HG03342 (cell line): ENCODE data around the gene RASGRP2.

Experiments
- ATAC-seq: cut with Tn5 transposase; IDR thresholded peaks from one replicate; pipeline ENCODE4 v1.9.1; 2021; ENCODE audit warnings: mild to moderate bottlenecking, moderate library complexity; ENCODE audit not compliant: unreplicated experiment

Gene RASGRP2

GRCh38 chr11:64757549-64758329 is 13.8 kb upstream of the RASGRP2 start:
- ATAC-seq, result no peak

GRCh38 chr11:64755681-64756361 is 11.9 kb upstream of the RASGRP2 start:
- ATAC-seq, result no peak

GRCh38 chr11:64754919-64755662 is 11.1 kb upstream of the RASGRP2 start:
- ATAC-seq, result no peak

GRCh38 chr11:64754124-64754918 is 10.4 kb upstream of the RASGRP2 start:
- no peak for ATAC-seq

DNA sequence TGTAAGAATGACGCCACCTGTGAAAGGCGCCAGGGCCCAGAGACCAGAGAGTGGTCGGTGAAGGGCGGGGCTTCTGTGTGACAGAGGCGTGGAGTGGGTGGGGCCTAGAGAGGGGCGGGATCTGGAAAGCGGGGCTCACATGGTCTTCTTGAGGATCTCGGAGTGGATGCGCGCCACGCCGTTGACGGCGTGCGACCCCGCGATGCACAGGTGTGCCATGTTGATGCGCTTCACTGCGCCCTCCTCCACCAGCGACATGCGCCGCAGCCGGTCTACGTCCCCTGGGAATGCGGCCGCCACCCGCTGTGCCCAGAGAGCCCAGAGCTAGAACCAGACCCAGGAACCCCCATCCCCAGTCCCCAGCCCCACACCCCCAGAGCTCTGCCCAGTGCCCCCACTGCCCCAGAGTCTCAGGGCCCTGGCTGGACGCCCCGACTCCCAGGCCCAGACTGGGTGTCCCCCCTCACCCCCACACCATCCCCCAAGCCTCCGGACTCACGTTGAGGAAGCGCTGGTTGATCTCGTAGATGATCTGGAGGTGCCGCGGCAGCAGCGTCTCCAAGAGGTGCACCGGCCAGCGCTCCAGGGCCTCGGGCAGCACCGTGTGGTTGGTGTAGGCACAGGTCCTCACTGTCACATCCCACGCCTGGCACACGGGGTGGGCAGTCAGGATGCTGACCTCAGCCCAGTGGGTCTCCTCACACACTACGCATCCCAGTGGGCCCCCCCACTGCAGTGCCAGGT is 9.6 kb upstream of the RASGRP2 start:
- no peak for ATAC-seq

GRCh38 chr11:64753019-64753379 is 9.1 kb upstream of the RASGRP2 start:
- ATAC-seq, result no peak

DNA sequence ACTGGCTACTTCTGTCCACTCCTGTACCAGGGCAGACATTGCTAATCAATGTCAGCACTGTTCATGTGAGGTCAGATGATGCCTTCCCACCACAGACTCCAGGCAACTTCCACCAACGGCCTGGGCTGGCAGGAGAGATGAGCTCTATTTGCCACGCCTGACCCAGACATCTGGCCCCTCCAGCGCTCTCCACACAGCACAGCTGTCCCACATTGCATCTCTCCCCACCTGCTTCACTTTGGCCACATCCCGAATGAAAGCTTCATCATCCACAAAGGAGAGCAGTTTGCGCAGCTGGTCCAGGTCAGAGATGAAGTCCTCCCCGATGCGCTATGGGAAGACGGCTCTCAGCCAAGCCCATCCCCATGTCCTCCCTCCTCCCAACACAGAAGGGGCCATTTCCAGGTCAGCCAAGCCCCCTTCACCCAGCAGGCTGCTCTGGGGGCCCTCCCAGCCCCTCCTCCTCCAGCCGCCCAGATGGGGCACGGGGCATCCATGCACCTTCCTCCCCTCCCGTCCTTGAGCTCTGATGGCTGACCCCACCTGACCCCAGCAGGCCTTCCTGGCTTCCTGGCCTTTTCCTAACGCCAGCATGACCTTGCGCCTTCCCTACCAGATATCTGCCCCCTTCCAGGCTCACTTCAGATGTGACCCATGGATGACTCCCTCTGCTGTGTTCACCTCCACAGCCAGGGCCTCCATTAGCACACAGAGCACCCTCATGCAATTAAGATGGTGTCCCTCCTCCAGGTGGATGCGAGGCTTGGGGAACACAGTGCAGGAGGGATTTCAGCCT is 8.4 kb upstream of the RASGRP2 start:
- no peak for ATAC-seq

DNA sequence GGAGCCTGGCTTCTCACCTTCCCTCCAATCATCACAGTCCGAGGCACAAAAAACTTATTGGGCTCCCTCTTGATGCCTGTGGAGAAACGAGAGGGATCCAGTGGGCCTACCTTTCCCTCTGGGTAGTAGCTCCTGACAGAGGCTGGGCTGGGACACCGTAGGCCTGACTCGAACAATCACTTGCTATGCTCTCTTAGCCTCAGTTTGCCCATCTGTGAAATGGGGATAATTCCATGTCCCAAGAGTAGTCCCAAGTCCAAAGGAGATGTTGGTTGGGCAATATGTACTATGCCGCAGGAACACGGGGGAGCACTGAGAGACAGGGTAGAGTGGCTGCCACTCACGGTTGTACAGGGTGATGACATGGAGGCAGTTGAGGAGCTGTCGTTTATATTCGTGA is 7.6 kb upstream of the RASGRP2 start:
- no peak for ATAC-seq

DNA sequence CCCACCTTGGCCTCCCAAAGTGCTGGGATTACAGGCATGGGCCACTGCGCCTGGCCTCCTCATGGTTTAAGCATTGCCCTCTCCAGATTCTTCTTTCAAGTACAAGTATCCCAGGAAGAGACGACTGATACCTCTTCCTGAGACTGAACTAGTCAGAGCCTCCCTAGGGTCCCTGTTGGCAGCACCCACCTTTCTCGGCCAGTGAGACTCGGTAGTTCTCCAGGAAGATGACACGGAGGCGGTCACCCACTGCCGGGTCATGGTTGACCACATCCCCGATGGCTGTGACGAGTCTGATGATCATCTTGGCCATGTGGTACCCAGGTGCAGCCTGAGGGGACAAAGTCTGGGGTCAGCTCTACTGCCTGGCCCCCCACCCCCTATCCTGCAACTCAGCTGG is 7.2 kb upstream of the RASGRP2 start:
- ATAC-seq, result no peak

DNA sequence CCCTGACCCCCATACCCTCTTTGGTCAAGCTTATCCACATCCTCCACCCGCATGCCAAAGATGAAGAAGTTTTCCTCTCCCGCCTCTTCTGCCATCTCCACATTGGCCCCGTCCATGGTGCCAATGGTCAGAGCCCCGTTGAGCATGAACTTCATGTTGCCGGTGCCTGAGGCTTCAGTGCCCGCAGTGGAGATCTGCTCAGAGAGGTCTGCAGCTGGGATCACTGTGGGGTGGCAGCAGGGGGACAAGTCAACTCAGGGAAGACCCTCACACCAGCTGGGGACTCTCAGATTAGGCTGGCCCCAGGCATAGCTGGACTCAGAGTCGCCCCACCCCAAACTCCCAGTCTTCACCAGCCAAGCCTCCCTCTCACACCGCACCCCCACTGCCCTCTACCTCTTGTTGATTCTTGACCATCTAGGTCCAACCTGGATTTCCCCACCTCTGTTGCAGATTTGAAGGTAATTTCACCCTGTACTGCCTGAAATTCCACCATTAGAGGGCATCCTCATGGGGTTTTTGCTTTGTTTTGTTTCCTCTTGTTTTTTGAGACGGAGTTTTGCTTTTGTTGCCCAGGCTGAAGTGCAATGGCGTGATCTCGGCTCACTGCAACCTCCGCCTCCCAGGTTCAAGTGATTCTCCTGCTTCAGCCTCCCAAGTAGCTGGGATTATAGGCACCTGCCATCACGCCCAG is 6.6 kb upstream of the RASGRP2 start:
- no peak for ATAC-seq

GRCh38 chr11:64747961-64748665 is 4.2 kb upstream of the RASGRP2 start:
- ATAC-seq, result no peak

DNA sequence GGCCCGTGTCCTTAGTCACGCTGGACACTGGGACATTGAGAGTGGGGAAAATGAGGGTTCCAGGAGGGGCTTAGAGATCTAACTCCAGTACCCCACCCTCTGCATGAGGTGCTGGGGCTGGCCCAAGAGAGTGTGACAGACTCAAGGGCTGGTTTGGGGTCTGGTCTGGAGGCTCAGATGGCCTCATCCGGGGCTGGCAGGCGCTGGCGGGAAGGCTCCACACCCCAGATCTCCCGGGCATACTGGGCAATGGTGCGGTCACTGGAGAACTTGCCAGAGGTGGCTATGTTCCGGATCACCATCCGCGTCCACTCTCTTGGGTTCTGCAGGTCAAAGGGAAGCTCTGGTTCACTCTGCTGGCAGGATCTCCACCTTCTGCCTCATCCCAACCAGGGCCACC is 2.5 kb upstream of the RASGRP2 start:
- ATAC-seq, result no peak

- no peak for ATAC-seq
Measured at GRCh38 chr11:64745521-64746328, 1.8 kb upstream of the RASGRP2 start.

GRCh38 chr11:64745189-64745520 is 1.2 kb upstream of the RASGRP2 start:
- ATAC-seq, result no peak

GRCh38 chr11:64744544-64745188 is 724 bp upstream of the RASGRP2 start:
- no peak for ATAC-seq

DNA sequence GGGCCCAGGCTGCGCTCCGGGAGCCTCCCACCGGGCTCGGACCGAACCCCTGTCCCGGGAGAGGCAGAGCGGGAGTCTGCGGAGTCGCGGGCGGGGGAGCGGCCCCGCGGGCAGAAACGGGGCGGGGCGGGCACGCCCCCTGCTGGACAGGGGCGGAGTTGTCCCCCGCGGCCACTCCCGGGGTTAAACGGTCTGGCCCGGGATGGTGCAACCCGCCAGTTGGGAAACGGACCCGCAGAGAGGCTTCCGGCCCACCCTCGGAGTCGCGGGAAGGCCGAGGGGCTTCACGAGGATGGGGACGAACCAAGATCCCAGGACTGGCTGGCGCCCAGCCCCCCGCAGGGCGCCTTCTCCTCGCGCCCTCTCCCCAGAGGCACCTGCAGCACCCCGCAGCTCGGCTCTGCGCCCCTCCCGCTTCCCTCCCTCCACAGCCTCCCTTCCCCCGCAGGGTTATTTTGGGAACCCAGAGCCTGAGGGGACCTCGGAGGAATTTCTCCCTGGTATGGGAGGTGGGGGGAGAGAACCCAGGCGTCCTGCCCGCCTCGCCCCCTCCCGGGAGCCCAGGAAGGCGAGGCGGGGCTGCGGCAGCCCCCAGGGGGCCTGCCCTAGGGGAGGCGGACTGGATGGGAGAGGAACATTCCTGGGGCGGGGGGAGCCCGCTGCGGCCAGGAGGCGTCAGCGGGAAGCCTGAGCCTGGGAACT is 902 bp downstream of the RASGRP2 start:
- no peak for ATAC-seq
